GM06990 (cell line): Measurements from ENCODE around the gene FMN1.

Experiments used
- DNase-seq: peaks from one replicate; pipeline ENCODE4 v3.0.0-alpha.2; 2011; ENCODE audit not compliant: insufficient read length; ENCODE audit errors: extremely low read depth
- H3K27me3 ChIP-seq: replicated peaks from 2 replicates; pipeline ENCODE4 v1.6.0; 2011; ENCODE audit warnings: low read length; ENCODE audit not compliant: control insufficient read depth, insufficient read depth
- H3K36me3 ChIP-seq: 2 replicates; pipeline ENCODE4 v1.5.1; 2011; ENCODE audit warnings: low read length; ENCODE audit not compliant: control insufficient read depth, insufficient read depth
- H3K4me3 ChIP-seq: replicated peaks from 2 replicates; pipeline ENCODE4 v1.5.1; 2011; ENCODE audit warnings: low read depth, mild to moderate bottlenecking, control low read depth, low read length
- CTCF ChIP-seq: IDR thresholded peaks from 2 replicates; pipeline ENCODE4 v1.5.1; 2011; ENCODE audit warnings: low read length, control low read depth, mild to moderate bottlenecking, inconsistent platforms; ENCODE audit not compliant: insufficient read depth, poor library complexity, severe bottlenecking

The FMN1 gene

GRCh38 chr15:32888221-32888761, 306.2 kb downstream of the FMN1 start:
- H3K36me3 ChIP-seq: no peaks in the 10 kb centered on the region
- no peaks in the 10 kb centered on the region for H3K27me3 ChIP-seq
- DNase-seq: no peak
- no peak overlapping the region for H3K4me3 ChIP-seq
- no peak for TF ChIP-seq CTCF

GRCh38 chr15:32887090-32887489, 307.4 kb downstream of the FMN1 start:
- no peak for TF ChIP-seq CTCF
- Histone ChIP-seq H3K4me3 (no peak overlapping the region), H3K27me3 (no peaks in the 10 kb centered on the region), H3K36me3 (no peaks in the 10 kb centered on the region)
- no peak for DNase-seq

GRCh38 chr15:32886459-32886858, 308.1 kb downstream of the FMN1 start:
- no peak for TF ChIP-seq CTCF
- Histone ChIP-seq H3K27me3 (no peaks in the 10 kb centered on the region), H3K36me3 (no peaks in the 10 kb centered on the region), H3K4me3 (no peak overlapping the region)
- no peak for DNase-seq

GRCh38 chr15:32885713-32886112, 308.8 kb downstream of the FMN1 start:
- DNase-seq: no peak
- H3K4me3 ChIP-seq: no peak overlapping the region
- no peak for TF ChIP-seq CTCF
- no peaks in the 10 kb centered on the region for H3K27me3 ChIP-seq
- no peaks in the 10 kb centered on the region for H3K36me3 ChIP-seq

GRCh38 chr15:32884146-32884545, 310.4 kb downstream of the FMN1 start:
- no peaks in the 10 kb centered on the region for H3K27me3 ChIP-seq
- no peak for TF ChIP-seq CTCF
- H3K36me3 ChIP-seq: no peaks in the 10 kb centered on the region
- DNase-seq: no peak
- H3K4me3 ChIP-seq: no peak overlapping the region

GRCh38 chr15:32882955-32883354, 311.6 kb downstream of the FMN1 start:
- H3K4me3 ChIP-seq: no peak overlapping the region
- TF ChIP-seq CTCF: no peak
- no peak for DNase-seq
- H3K36me3 ChIP-seq: no peaks in the 10 kb centered on the region
- H3K27me3 ChIP-seq: no peaks in the 10 kb centered on the region
